HG03135 (cell line): Measurements from ENCODE around the gene ASIC3.
"Not testable (repeated sequence)": the region's sequence is repeated elsewhere in the genome, so short reads cannot be mapped to it uniquely, and the experiment has no call there.

Experiments used
- ATAC-seq: cut with Tn5 transposase; IDR thresholded peaks from one replicate; pipeline ENCODE4 v1.9.1; 2021; ENCODE audit warnings: mild to moderate bottlenecking, moderate library complexity; ENCODE audit not compliant: unreplicated experiment

ASIC3 gene

GRCh38 chr7:151013733-151014497, 34.4 kb upstream of the ASIC3 start:
- ATAC-seq: peak; percentile 54

DNA sequence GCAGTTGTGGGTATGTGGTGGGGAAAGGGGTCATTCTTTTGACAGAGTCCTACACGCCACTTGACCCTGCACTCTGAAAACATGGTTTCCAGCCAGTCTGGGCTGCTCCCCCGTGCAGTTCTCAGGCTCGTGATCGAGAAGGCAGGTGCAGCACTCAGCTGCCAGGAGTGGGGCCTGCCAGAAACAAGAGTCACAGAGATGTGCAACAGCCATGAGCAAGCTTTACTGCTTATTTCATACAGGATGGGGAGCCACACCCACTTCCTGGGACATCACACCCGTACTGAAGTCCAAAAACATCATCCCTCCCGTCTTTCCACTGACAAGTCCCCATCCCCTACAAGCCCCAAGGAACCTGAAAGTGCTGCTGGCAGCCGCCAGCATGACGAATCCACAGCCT, 33.4 kb upstream of the ASIC3 start:
- ATAC-seq: no peak

GRCh38 chr7:151015967-151016366, 32.4 kb upstream of the ASIC3 start:
- no peak for ATAC-seq

- ATAC-seq: no peak
Observed at GRCh38 chr7:151016505-151016904, 31.8 kb upstream of the ASIC3 start.

- no peak for ATAC-seq
Observed at GRCh38 chr7:151016942-151017341, 31.4 kb upstream of the ASIC3 start.

GRCh38 chr7:151017370-151017952, 30.9 kb upstream of the ASIC3 start:
- no peak for ATAC-seq

- no peak for ATAC-seq
Observed at GRCh38 chr7:151017953-151018420, 30.3 kb upstream of the ASIC3 start.

DNA sequence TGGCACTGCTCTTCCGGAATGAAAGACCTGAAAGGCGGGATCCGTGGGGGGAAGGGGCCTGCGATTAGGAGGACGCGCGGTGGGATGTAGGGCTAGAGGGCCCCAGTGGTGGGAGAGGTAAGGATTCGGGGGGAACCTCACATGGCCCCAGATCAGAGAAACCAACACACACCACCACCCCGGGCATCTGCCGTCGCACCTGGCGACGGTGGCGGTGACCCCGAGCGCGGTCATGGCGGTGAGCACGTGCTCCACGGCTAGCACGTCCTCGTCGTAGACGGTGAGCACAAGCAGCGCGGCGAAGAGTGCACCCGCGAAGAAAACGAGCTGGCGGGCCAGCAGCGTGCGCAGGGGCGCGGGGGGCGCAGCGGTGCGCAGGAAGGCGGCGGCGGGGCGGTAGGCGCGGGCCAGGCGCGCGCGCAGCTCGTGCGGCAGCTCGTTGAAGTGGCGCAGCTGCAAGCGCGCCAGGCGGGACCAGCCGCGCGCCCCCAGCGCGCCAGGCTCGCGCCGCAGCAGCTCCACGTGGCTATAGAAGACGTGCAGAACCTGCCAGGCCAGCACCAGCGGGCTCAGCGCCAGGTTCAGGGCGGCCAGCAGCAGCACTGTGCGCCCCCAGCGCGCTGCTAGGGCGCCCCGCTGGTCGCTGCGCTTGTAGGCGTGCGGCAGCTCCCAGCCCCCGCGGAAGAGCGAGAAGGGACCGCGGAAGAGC, 29.8 kb upstream of the ASIC3 start:
- no peak for ATAC-seq

DNA sequence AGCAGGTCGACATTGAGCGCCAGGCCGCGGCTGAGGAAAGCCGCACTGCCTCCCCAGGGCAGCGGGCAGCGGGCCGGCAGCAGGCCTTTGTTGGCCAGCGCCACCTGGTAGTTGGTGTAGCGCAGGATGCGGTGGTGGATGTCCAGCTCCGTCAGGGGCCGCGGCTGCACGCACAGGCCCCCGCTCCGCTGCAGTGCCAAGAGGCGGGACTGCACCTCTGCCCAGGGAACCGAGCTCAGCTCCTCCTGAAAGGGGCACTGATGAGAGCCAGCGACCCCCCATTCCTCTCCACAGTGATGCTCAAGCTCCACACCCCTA, 29.2 kb upstream of the ASIC3 start:
- ATAC-seq: no peak

GRCh38 chr7:151020231-151020630, 28.1 kb upstream of the ASIC3 start:
- ATAC-seq: no peak

DNA sequence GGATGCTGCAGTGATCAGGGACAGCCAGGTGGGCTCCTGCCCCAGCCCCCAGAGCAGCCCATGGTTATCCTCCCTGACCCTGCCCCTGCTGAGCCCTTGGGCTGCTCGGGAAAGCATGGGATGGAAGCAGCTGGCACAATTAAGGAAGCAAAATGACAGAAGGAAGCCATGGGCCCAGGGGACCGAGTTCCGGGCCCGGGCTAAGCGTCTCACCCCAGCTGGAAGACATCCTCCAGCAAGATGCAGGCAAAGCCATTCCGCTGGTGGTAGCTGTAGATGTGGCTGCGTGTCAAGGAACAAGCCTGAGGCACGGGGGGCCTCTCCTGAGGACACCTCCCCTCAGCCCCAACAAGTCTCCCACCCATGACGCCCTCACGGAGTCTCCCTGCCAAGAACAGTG, 25.1 kb upstream of the ASIC3 start:
- ATAC-seq: no peak

DNA sequence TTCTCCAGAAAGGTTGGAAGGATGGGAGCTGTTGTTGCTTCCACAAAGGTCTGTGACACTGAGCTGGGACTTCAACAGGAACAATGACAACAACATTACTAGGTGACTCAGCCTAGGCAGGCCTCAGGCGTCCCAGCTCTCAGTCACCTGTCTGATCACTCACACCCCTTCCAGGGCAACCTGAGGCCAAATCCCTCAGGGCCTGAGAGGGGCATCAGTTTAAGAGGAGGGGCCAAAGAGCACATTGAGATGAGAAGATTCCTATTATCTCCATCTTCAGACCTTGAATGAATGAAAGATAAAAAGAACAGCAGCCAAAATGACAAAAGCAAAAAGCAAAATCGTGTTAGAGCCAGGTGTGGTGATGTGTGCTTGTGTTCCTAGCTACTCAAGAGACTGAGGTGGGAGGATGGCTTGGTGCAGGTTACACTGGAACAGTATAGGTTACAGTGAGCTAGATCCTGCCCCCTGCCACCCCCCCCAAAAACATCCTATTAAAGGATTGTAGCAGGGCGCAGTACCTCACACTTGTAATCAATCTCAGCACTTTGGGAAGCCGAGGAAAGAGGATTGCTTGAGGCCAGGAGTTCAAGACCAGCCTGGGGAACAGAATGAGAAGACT, 23.8 kb upstream of the ASIC3 start, which contains the start of gene ATG9B:
Gene ATG9B, minus strand, starts transcription at position 60 of the 622 bp plus-strand sequence. CDS start 71 bp downstream, outside the sequence.
- ATAC-seq: no peak

GRCh38 chr7:151025924-151026671, 22.2 kb upstream of the ASIC3 start:
- ATAC-seq: no peak

- ATAC-seq: not testable (repeated sequence)
Observed at GRCh38 chr7:151026771-151027727, 21.3 kb upstream of the ASIC3 start.

GRCh38 chr7:151027728-151028130, 20.6 kb upstream of the ASIC3 start:
- ATAC-seq: peak; percentile 5

DNA sequence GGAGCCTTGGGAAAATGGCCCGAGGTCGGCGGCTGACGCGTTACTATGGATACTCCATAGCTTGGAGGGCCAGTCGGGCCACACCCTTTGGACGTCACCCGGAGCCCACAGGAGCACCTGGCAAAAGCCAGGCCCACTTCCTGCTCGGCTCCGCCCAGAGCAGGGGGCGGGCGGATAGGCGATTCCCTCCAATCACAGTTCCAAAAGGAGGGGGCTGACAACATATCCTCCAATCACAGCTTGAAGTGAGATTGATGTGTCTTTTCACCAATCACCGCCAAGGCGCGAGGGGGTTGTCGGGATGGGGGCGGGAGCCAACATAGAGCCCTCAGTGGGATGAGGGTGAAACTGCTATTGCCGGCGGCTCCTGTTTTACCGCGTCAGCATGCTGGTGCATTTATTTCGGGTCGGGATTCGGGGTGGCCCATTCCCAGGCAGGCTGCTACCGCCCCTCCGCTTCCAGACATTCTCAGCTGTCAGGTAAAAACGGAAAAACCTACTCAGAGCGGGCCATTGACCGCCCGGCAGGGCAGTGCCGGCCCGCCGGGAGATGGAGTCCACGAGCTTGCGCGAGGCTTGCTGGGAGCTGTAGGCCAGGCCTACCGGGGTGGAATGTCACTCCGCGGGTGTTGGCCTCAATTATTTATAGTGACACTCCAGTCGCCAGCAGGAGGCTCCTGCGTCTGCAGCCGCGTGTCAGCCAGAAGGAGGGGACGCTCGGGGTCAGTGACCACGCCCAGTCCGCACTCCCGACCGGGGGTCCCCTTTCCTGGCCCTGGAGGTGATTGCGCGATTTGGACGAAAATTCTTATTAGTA, 20.0 kb upstream of the ASIC3 start, which contains the start of gene ABCB8:
Gene ABCB8, plus strand, starts transcription at position 320 of the 817 bp plus-strand sequence. Its CDS starts 66 bp downstream, at position 386.
- ATAC-seq: peak; percentile 98

- ATAC-seq: no peak
Observed at GRCh38 chr7:151028948-151029501, 19.3 kb upstream of the ASIC3 start.

- ATAC-seq: no peak
Observed at GRCh38 chr7:151031011-151031410, 17.3 kb upstream of the ASIC3 start.
